ENCODE data around the gene SLC33A1.
"Not testable (repeated sequence)": the region's sequence is repeated elsewhere in the genome, so short reads cannot be mapped to it uniquely, and the experiment has no call there.

- TF ChIP-seq CHD2 (IDR thresholded peaks at IDR 0.05; ENCODE audit: low read depth, low read length); BRF2 (CRISPR knock-in tag; IDR thresholded peaks at IDR 0.05); HNRNPUL1 (IDR thresholded peaks at IDR 0.05; ENCODE audit: low read depth, low read length); EP300 (IDR thresholded peaks at IDR 0.05; ENCODE audit: low read depth in 2 of 2, low read length in 2 of 2); EP300 (CRISPR knock-in tag; IDR thresholded peaks at IDR 0.05; ENCODE audit: borderline replicate concordance); ZHX2 (IDR thresholded peaks at IDR 0.05; ENCODE audit: low read depth); ZHX2 (CRISPR knock-in tag; IDR thresholded peaks at IDR 0.05; ENCODE audit: borderline replicate concordance); MAZ (IDR thresholded peaks at IDR 0.05; ENCODE audit: borderline replicate concordance, low read depth, low read length); MAZ (CRISPR knock-in tag; IDR thresholded peaks at IDR 0.05; ENCODE audit: low read depth); ZNF24 (IDR thresholded peaks at IDR 0.05); NFYB (CRISPR knock-in tag; IDR thresholded peaks at IDR 0.05); POLR2A (IDR thresholded peaks at IDR 0.05; ENCODE audit: insufficient read depth in 1 of 2, low read depth in 2 of 2, low read length in 2 of 2); ZNF557 (CRISPR knock-in tag; IDR thresholded peaks at IDR 0.05); TRAFD1 (CRISPR knock-in tag; IDR thresholded peaks at IDR 0.05; ENCODE audit: borderline replicate concordance); TFDP1 (CRISPR knock-in tag; IDR thresholded peaks at IDR 0.05; ENCODE audit: borderline replicate concordance); ARID4A (CRISPR knock-in tag; IDR thresholded peaks at IDR 0.05; ENCODE audit: borderline replicate concordance); HBP1 (CRISPR knock-in tag; IDR thresholded peaks at IDR 0.05; ENCODE audit: low read depth): not testable (repeated sequence)
Measured at GRCh38 chr3:155860424-155860823, 6.2 kb upstream of the SLC33A1 start.
